Activated gamma-delta T cell treated with anti-CD3 and anti-CD28 coated beads, Interleukin-2, amount 50 U/mL, for 16 hours (primary cell): ENCODE measurements around the gene SATB2.

Experiments used
- DNase-seq: peaks from one replicate; pipeline ENCODE4 v3.0.0-alpha.2; 2020; ENCODE audit warnings: low read depth

The SATB2 gene

GRCh38 chr2:199452260-199452990 lies 5.3 kb downstream of the SATB2 start:
- no peak for DNase-seq

GRCh38 chr2:199449956-199450355 lies 7.8 kb downstream of the SATB2 start:
- DNase-seq = no peak

GRCh38 chr2:199449455-199449854 lies 8.3 kb downstream of the SATB2 start:
- no peak for DNase-seq

GRCh38 chr2:199446996-199447576 lies 10.7 kb downstream of the SATB2 start:
- DNase-seq = no peak

- no peak for DNase-seq
Measured at GRCh38 chr2:199444749-199445148, 13.0 kb downstream of the SATB2 start.

- no peak for DNase-seq
Measured at GRCh38 chr2:199443589-199444130, 14.1 kb downstream of the SATB2 start.

- DNase-seq = no peak
Measured at GRCh38 chr2:199442173-199442572, 15.6 kb downstream of the SATB2 start.

- DNase-seq = no peak
Measured at GRCh38 chr2:199441759-199442158, 16.0 kb downstream of the SATB2 start.

- DNase-seq = no peak
Measured at GRCh38 chr2:199440118-199440517, 17.6 kb downstream of the SATB2 start.

GRCh38 chr2:199439542-199439941 lies 18.2 kb downstream of the SATB2 start:
- no peak for DNase-seq

- DNase-seq = no peak
Measured at GRCh38 chr2:199439066-199439465, 18.7 kb downstream of the SATB2 start.

- DNase-seq = no peak
Measured at GRCh38 chr2:199434555-199434954, 23.2 kb downstream of the SATB2 start.

GRCh38 chr2:199433204-199433832 lies 24.4 kb downstream of the SATB2 start:
- DNase-seq = no peak

- no peak for DNase-seq
Measured at GRCh38 chr2:199431746-199432213, 26.0 kb downstream of the SATB2 start.

GRCh38 chr2:199430214-199430613 lies 27.5 kb downstream of the SATB2 start:
- DNase-seq = no peak

GRCh38 chr2:199428291-199428690 lies 29.4 kb downstream of the SATB2 start:
- no peak for DNase-seq

- DNase-seq = no peak
Measured at GRCh38 chr2:199424160-199424559, 33.6 kb downstream of the SATB2 start.

- DNase-seq = no peak
Measured at GRCh38 chr2:199419428-199419827, 38.3 kb downstream of the SATB2 start.

GRCh38 chr2:199414465-199414864 lies 43.3 kb downstream of the SATB2 start:
- DNase-seq = no peak

GRCh38 chr2:199414001-199414400 lies 43.7 kb downstream of the SATB2 start:
- DNase-seq = no peak

- no peak for DNase-seq
Measured at GRCh38 chr2:199409759-199410529, 47.8 kb downstream of the SATB2 start.

GRCh38 chr2:199407421-199407820 lies 50.3 kb downstream of the SATB2 start:
- no peak for DNase-seq
